ENCODE results near the gene CD163L1.

GRCh38 chr12:7472060-7472459 is 28.1 kb upstream of the CD163L1 start:
- TF ChIP-seq CTCF (IDR thresholded peaks at IDR 0.05) (no peak), EZH2 (IDR thresholded peaks at IDR 0.05) (no peak)

Measured in neural progenitor cell (in vitro differentiated cells).